Progenitor cell of endocrine pancreas (in vitro differentiated cells): ENCODE measurements around the gene LCE7A. TPM values are rescaled to one million over a fixed set of nuclear protein-coding genes. Genes with fewer than 3 reads are reported as not detected.

Source experiments
- DNase-seq: peaks from one replicate; pipeline ENCODE4 v3.0.0; 2021; ENCODE audit warnings: low spot score; ENCODE audit not compliant: unreplicated experiment
- H3K27ac Mint-ChIP-seq: 2 replicates; pipeline ENCODE4 v1.8.0; 2021; ENCODE audit warnings: mild to moderate bottlenecking, moderate library complexity, mixed read lengths
- H3K27me3 Mint-ChIP-seq: 2 replicates; pipeline ENCODE4 v1.8.0; 2021; ENCODE audit warnings: mixed read lengths
- H3K36me3 Mint-ChIP-seq: 2 replicates; pipeline ENCODE4 v1.8.0; 2022; ENCODE audit warnings: mixed read lengths; ENCODE audit not compliant: insufficient read depth
- H3K4me1 Mint-ChIP-seq: 2 replicates; pipeline ENCODE4 v1.8.0; 2021; ENCODE audit warnings: low read depth, mixed read lengths
- H3K4me3 Mint-ChIP-seq: 2 replicates; pipeline ENCODE4 v1.8.0; 2021; ENCODE audit warnings: low read depth, mild to moderate bottlenecking, moderate library complexity, mixed read lengths
- H3K9me3 Mint-ChIP-seq: 2 replicates; pipeline ENCODE4 v1.8.0; 2021; ENCODE audit warnings: low read depth, mixed read lengths
- CTCF ChIP-seq: fragments of 200-600 bp; sonication (generic); IDR thresholded peaks from one replicate; pipeline ENCODE4 v1.5.0; 2021; ENCODE audit warnings: antibody characterized with exemption, mild to moderate bottlenecking; ENCODE audit not compliant: unreplicated experiment
- total RNA-seq: library from RNA; stranded (reverse); gene quantifications from 2 replicates; pipeline ENCODE4 v1.2.1, GENCODE V29; 2021

Gene LCE7A
- total RNA-seq, 1 donor from 2014 or later, result not detected

DNA sequence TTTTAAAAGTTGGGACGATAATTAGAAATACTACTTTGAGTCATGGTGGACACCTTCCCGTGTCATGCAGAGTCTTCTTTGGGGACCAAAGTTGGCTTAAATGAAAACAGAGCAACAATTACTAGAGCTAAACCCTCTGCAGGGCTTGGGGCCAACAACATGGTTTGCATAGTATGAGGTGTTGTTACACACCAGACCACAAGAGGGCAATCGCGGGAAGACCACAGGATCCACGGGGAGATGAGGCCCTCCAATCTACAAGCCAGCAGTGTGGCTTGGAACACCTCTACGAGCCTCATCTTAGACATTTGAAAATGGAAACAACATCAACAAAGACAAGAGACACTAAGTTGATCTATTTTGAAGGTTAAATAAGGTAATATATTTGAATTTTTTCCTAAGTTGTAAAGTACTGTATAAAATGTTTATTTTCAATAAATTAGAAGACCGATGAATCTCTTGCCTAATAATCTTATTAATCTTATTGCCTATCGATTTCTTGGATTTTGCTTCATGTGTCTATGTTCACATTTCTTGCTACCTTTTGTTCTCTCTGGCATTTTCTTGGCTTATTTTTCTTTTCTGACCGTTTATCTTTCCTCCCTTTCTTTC is 10.1 kb downstream of the LCE7A start:
- no peak overlapping the region for H3K27ac Mint-ChIP-seq
- no peaks in the 10 kb centered on the region for H3K9me3 Mint-ChIP-seq
- TF ChIP-seq CTCF, result peak; percentile 71
- H3K4me3 Mint-ChIP-seq, result no peak overlapping the region
- no peaks in the 10 kb centered on the region for H3K4me1 Mint-ChIP-seq
- H3K27me3 Mint-ChIP-seq, result peaks cover 4% of the 10 kb centered on the region
- H3K36me3 Mint-ChIP-seq, result no peaks in the 10 kb centered on the region
- peak; percentile 46 for DNase-seq

GRCh38 chr1:152870831-152871730 is 11.3 kb downstream of the LCE7A start:
- H3K27ac Mint-ChIP-seq, result no peak overlapping the region
- TF ChIP-seq CTCF, result peak; percentile 52
- DNase-seq, result no peak

DNA sequence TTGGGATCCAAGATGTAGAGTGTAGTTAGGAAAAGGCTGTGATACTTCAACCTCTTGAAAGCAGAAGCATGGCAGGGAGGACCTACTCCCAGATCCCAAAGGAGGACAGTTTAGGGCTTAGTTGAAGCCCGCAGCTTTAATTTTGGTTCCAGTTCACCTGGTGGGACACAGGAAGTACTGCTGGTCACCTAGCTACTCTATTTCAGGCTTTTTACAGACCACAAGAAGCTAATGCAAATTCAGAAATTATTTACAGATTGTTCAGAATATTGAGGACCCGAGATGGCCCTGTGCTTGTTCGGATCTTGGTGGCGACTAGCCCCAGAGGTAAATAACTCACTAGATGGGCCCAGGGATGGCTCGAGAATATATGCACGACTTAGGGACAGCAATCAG is 11.9 kb downstream of the LCE7A start:
- Mint-ChIP-seq H3K9me3 (no peaks in the 10 kb centered on the region), H3K27ac (no peak overlapping the region), H3K36me3 (no peaks in the 10 kb centered on the region), H3K27me3 (peaks cover 4% of the 10 kb centered on the region), H3K4me3 (no peak overlapping the region), H3K4me1 (no peaks in the 10 kb centered on the region)
- no peak for TF ChIP-seq CTCF
- no peak for DNase-seq

More at GRCh38 chr1:152870831-152871730, 11.3 kb downstream of the LCE7A start:
- Mint-ChIP-seq H3K4me1 (no peaks in the 10 kb centered on the region), H3K4me3 (no peak overlapping the region), H3K27me3 (peaks cover 4% of the 10 kb centered on the region), H3K36me3 (no peaks in the 10 kb centered on the region), H3K9me3 (no peaks in the 10 kb centered on the region)

GRCh38 chr1:152873495-152873894 is 13.7 kb downstream of the LCE7A start:
- Mint-ChIP-seq H3K4me1 (no peaks in the 10 kb centered on the region), H3K9me3 (peaks cover 9% of the 10 kb centered on the region), H3K36me3 (no peaks in the 10 kb centered on the region), H3K27me3 (peaks cover 4% of the 10 kb centered on the region), H3K27ac (no peak overlapping the region), H3K4me3 (no peak overlapping the region)
- DNase-seq, result no peak
- no peak for TF ChIP-seq CTCF

- no peaks in the 10 kb centered on the region for H3K27me3 Mint-ChIP-seq
- no peaks in the 10 kb centered on the region for H3K4me1 Mint-ChIP-seq
- no peak overlapping the region for H3K4me3 Mint-ChIP-seq
- no peak for TF ChIP-seq CTCF
- H3K27ac Mint-ChIP-seq, result no peak overlapping the region
- H3K9me3 Mint-ChIP-seq, result peaks cover 28% of the 10 kb centered on the region
- H3K36me3 Mint-ChIP-seq, result no peaks in the 10 kb centered on the region
- DNase-seq, result no peak
Observed at GRCh38 chr1:152876827-152877226, 17.0 kb downstream of the LCE7A start.
